GM23338 (cell line): ENCODE results near the gene SEMA4C. TPM values are rescaled to one million over a fixed set of nuclear protein-coding genes. Genes with fewer than 3 reads are reported as not detected.
A peak's percentile ranks its signal among the peaks of the same experiment; 100 is the strongest.

Experiments used
- ATAC-seq: fragments of 200-7000 bp; cut with Tn5 transposase; 3 replicates; pipeline ENCODE4 v1.9.1; 2020
- DNase-seq: peaks from one replicate; pipeline ENCODE4 v3.0.0-alpha.2; 2015; ENCODE audit warnings: low spot score
- H2AFZ ChIP-seq: fragments of 200-600 bp; sonication (generic); 2 replicates; pipeline ENCODE4 v1.8.0; 2016; ENCODE audit warnings: antibody characterized with exemption, mild to moderate bottlenecking, moderate library complexity
- H3F3A ChIP-seq: fragments of 200-600 bp; sonication (generic); replicated peaks from 2 replicates; pipeline ENCODE4 v1.8.0; 2017; ENCODE audit warnings: antibody characterized with exemption, mixed run types, low read depth
- H3K27ac ChIP-seq: fragments of 200-600 bp; sonication (generic); 2 replicates; pipeline ENCODE4 v1.6.1; 2016; ENCODE audit warnings: low read depth
- H3K27me3 ChIP-seq: fragments of 200-600 bp; sonication (generic); 2 replicates; pipeline ENCODE4 v1.8.0; 2016; ENCODE audit warnings: mild to moderate bottlenecking, mixed run types, moderate library complexity; ENCODE audit not compliant: insufficient read depth
- H3K36me3 ChIP-seq: fragments of 200-600 bp; sonication (generic); 2 replicates; pipeline ENCODE4 v1.8.0; 2016; ENCODE audit warnings: mild to moderate bottlenecking; ENCODE audit not compliant: insufficient read depth
- H3K4me1 ChIP-seq: fragments of 200-600 bp; sonication (generic); 2 replicates; pipeline ENCODE4 v1.8.0; 2016; ENCODE audit warnings: mild to moderate bottlenecking, moderate library complexity; ENCODE audit not compliant: insufficient read depth
- H3K4me2 ChIP-seq: fragments of 200-600 bp; sonication (generic); 2 replicates; pipeline ENCODE4 v1.7.1; 2017; ENCODE audit warnings: mixed run types
- H3K4me3 ChIP-seq: fragments of 200-600 bp; sonication (generic); 2 replicates; pipeline ENCODE4 v1.6.1; 2016; ENCODE audit warnings: mixed run types
- H3K79me2 ChIP-seq: fragments of 200-600 bp; sonication (generic); replicated peaks from 2 replicates; pipeline ENCODE4 v1.8.0; 2017; ENCODE audit warnings: mild to moderate bottlenecking; ENCODE audit not compliant: insufficient read depth
- H3K9me2 ChIP-seq: fragments of 200-600 bp; sonication (generic); 2 replicates; pipeline ENCODE4 v1.8.0; 2017; ENCODE audit not compliant: insufficient read depth
- H4K20me1 ChIP-seq: fragments of 200-600 bp; sonication (generic); replicated peaks from 2 replicates; pipeline ENCODE4 v1.8.0; 2017; ENCODE audit warnings: mild to moderate bottlenecking; ENCODE audit not compliant: insufficient read depth
- H3K27ac Mint-ChIP-seq: 2 replicates; pipeline ENCODE4 v1.8.0; 2020; ENCODE audit warnings: inconsistent platforms, mild to moderate bottlenecking, moderate library complexity, mixed read lengths
- H3K27me3 Mint-ChIP-seq: 3 replicates; pipeline ENCODE4 v1.8.0; 2022; ENCODE audit warnings: low read depth, mild to moderate bottlenecking, moderate library complexity, mixed read lengths, inconsistent platforms; ENCODE audit not compliant: insufficient read depth, poor library complexity
- H3K36me3 Mint-ChIP-seq: 3 replicates; pipeline ENCODE4 v1.8.0; 2021; ENCODE audit warnings: low read depth, mild to moderate bottlenecking, inconsistent platforms, moderate library complexity, mixed read lengths
- H3K4me1 Mint-ChIP-seq: 3 replicates; pipeline ENCODE4 v1.8.0; 2020; ENCODE audit warnings: mild to moderate bottlenecking, inconsistent platforms, mixed read lengths
- H3K4me3 Mint-ChIP-seq: 3 replicates; pipeline ENCODE4 v1.8.0; 2021; ENCODE audit warnings: moderate library complexity, mild to moderate bottlenecking, inconsistent platforms, mixed read lengths
- H3K9me3 Mint-ChIP-seq: 3 replicates; pipeline ENCODE4 v1.8.0; 2020; ENCODE audit warnings: moderate library complexity, mild to moderate bottlenecking, inconsistent platforms, mixed read lengths
- CREB1 ChIP-seq: fragments of 250-450 bp; sonication (Bioruptor Pico); IDR thresholded peaks from 2 replicates; pipeline ENCODE4 v1.5.0; 2020; ENCODE audit warnings: low read depth, mild to moderate bottlenecking, moderate library complexity
- ETS1 ChIP-seq: IDR thresholded peaks from 2 replicates; pipeline ENCODE4 v1.6.1; 2016; ENCODE audit warnings: antibody characterized with exemption
- EZH2phosphoT487 ChIP-seq: fragments of 200-600 bp; sonication (generic); IDR thresholded peaks from one replicate; pipeline ENCODE4 v1.8.1; 2018; ENCODE audit warnings: antibody characterized with exemption; ENCODE audit not compliant: unreplicated experiment
- JUNB ChIP-seq: IDR thresholded peaks from one replicate; pipeline ENCODE4 v1.6.1; 2016; ENCODE audit warnings: antibody characterized with exemption; ENCODE audit not compliant: unreplicated experiment
- REST ChIP-seq: IDR thresholded peaks from one replicate; pipeline ENCODE4 v1.6.1; 2018; ENCODE audit warnings: antibody characterized with exemption; ENCODE audit not compliant: unreplicated experiment
- STAT1 ChIP-seq: IDR thresholded peaks from one replicate; pipeline ENCODE4 v1.6.1; 2016; ENCODE audit warnings: antibody characterized with exemption; ENCODE audit not compliant: unreplicated experiment
- ZNF114 ChIP-seq: fragments of 250-450 bp; sonication (Bioruptor Pico); IDR thresholded peaks from 2 replicates; pipeline ENCODE4 v1.5.0; 2020; ENCODE audit warnings: mild to moderate bottlenecking, moderate library complexity
- polyA plus RNA-seq: library from polyadenylated mRNA; unstranded; fragments of >200 nt; fragmentation: Nextera tagmentation; extraction: Ambion mirVana; gene quantifications from 2 replicates; pipeline ENCODE4 v1.2.1, GENCODE V29; 2016
- total RNA-seq: library from RNA; depleted of rRNA; stranded (reverse); fragments of >200 nt; shearing (Covaris generic); gene quantifications from 2 replicates; pipeline ENCODE4 v1.2.3, GENCODE V29; 2014
- TF ChIP-seq, protein P1 (sequence below), 2 experiments: fragments of 200-600 bp in 1 of 2; sonication (generic) in 1 of 2; conservative IDR thresholded peaks; 2 replicates each; pipeline versions ENCODE4 v1.5.1 to v1.6.1; 2016 to 2017; ENCODE audit warnings: antibody characterized with exemption in 2 of 2, low read depth in 2 of 2, mild to moderate bottlenecking in 2 of 2, moderate library complexity in 1 of 2
- TF ChIP-seq, protein P2 (sequence below): fragments of 250-450 bp; sonication (Bioruptor Pico); IDR thresholded peaks from 2 replicates; pipeline ENCODE4 v1.5.0; 2020; ENCODE audit warnings: mild to moderate bottlenecking, moderate library complexity

SEMA4C gene
- total and polyA plus RNA-seq, 2 experiments from 2014 or later = 16.8 to 80.7 TPM

- TF ChIP-seq ETS1 (no peak), REST (no peak), EZH2phosphoT487 (no peak), JUNB (no peak), STAT1 (no peak)
- TF ChIP-seq, protein P1, sequence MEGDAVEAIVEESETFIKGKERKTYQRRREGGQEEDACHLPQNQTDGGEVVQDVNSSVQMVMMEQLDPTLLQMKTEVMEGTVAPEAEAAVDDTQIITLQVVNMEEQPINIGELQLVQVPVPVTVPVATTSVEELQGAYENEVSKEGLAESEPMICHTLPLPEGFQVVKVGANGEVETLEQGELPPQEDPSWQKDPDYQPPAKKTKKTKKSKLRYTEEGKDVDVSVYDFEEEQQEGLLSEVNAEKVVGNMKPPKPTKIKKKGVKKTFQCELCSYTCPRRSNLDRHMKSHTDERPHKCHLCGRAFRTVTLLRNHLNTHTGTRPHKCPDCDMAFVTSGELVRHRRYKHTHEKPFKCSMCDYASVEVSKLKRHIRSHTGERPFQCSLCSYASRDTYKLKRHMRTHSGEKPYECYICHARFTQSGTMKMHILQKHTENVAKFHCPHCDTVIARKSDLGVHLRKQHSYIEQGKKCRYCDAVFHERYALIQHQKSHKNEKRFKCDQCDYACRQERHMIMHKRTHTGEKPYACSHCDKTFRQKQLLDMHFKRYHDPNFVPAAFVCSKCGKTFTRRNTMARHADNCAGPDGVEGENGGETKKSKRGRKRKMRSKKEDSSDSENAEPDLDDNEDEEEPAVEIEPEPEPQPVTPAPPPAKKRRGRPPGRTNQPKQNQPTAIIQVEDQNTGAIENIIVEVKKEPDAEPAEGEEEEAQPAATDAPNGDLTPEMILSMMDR (conservative IDR thresholded peaks at IDR 0.05; ENCODE audit: low read depth in 2 of 2) = no peak
Measured at GRCh38 chr2:96888072-96889011, 18.5 kb upstream of the SEMA4C start (continued).

- H3K36me3 Mint-ChIP-seq = no peaks in the 10 kb centered on the region
- H3K36me3 ChIP-seq = no peaks in the 10 kb centered on the region
- no peaks in the 10 kb centered on the region for H3K79me2 ChIP-seq
- H3K4me1 Mint-ChIP-seq = peaks cover 33% of the 10 kb centered on the region
- no peaks in the 10 kb centered on the region for H3K9me2 ChIP-seq
- no peaks in the 10 kb centered on the region for H3F3A ChIP-seq
- H3K4me2 ChIP-seq = no peak overlapping the region
- no peak for DNase-seq
- H2AFZ ChIP-seq = no peak overlapping the region; the same call in 1 of the 2 replicates
- H3K27ac Mint-ChIP-seq = peak overlapping the region; percentile 29; the same call in 1 of the 2 replicates
- peaks cover 5% of the 10 kb centered on the region for H3K4me1 ChIP-seq
- H3K9me3 Mint-ChIP-seq = no peaks in the 10 kb centered on the region
- H4K20me1 ChIP-seq = no peaks in the 10 kb centered on the region
- no peaks in the 10 kb centered on the region for H3K27me3 ChIP-seq
- no peak overlapping the region for H3K27ac ChIP-seq
- peak; percentile 14 for ATAC-seq
- H3K4me3 Mint-ChIP-seq = no peak overlapping the region
- peaks cover 19% of the 10 kb centered on the region for H3K27me3 Mint-ChIP-seq
- H3K4me3 ChIP-seq = no peak overlapping the region
- TF ChIP-seq, protein P2, sequence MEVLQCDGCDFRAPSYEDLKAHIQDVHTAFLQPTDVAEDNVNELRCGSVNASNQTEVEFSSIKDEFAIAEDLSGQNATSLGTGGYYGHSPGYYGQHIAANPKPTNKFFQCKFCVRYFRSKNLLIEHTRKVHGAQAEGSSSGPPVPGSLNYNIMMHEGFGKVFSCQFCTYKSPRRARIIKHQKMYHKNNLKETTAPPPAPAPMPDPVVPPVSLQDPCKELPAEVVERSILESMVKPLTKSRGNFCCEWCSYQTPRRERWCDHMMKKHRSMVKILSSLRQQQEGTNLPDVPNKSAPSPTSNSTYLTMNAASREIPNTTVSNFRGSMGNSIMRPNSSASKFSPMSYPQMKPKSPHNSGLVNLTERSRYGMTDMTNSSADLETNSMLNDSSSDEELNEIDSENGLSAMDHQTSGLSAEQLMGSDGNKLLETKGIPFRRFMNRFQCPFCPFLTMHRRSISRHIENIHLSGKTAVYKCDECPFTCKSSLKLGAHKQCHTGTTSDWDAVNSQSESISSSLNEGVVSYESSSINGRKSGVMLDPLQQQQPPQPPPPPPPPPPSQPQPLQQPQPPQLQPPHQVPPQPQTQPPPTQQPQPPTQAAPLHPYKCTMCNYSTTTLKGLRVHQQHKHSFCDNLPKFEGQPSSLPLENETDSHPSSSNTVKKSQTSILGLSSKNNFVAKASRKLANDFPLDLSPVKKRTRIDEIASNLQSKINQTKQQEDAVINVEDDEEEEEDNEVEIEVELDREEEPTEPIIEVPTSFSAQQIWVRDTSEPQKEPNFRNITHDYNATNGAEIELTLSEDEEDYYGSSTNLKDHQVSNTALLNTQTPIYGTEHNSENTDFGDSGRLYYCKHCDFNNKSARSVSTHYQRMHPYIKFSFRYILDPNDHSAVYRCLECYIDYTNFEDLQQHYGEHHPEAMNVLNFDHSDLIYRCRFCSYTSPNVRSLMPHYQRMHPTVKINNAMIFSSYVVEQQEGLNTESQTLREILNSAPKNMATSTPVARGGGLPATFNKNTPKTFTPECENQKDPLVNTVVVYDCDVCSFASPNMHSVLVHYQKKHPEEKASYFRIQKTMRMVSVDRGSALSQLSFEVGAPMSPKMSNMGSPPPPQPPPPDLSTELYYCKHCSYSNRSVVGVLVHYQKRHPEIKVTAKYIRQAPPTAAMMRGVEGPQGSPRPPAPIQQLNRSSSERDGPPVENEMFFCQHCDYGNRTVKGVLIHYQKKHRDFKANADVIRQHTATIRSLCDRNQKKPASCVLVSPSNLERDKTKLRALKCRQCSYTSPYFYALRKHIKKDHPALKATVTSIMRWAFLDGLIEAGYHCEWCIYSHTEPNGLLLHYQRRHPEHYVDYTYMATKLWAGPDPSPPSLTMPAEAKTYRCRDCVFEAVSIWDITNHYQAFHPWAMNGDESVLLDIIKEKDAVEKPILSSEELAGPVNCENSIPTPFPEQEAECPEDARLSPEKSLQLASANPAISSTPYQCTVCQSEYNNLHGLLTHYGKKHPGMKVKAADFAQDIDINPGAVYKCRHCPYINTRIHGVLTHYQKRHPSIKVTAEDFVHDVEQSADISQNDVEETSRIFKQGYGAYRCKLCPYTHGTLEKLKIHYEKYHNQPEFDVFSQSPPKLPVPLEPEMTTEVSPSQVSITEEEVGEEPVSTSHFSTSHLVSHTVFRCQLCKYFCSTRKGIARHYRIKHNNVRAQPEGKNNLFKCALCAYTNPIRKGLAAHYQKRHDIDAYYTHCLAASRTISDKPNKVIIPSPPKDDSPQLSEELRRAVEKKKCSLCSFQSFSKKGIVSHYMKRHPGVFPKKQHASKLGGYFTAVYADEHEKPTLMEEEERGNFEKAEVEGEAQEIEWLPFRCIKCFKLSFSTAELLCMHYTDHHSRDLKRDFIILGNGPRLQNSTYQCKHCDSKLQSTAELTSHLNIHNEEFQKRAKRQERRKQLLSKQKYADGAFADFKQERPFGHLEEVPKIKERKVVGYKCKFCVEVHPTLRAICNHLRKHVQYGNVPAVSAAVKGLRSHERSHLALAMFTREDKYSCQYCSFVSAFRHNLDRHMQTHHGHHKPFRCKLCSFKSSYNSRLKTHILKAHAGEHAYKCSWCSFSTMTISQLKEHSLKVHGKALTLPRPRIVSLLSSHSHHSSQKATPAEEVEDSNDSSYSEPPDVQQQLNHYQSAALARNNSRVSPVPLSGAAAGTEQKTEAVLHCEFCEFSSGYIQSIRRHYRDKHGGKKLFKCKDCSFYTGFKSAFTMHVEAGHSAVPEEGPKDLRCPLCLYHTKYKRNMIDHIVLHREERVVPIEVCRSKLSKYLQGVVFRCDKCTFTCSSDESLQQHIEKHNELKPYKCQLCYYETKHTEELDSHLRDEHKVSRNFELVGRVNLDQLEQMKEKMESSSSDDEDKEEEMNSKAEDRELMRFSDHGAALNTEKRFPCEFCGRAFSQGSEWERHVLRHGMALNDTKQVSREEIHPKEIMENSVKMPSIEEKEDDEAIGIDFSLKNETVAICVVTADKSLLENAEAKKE (CRISPR knock-in tag) = no peak
- TF ChIP-seq ZNF114 = no peak
- no peak for TF ChIP-seq STAT1
- TF ChIP-seq CREB1 = no peak
Measured at GRCh38 chr2:96887493-96888012, 17.7 kb upstream of the SEMA4C start.
